ENCODE results near the gene GNL2.

GRCh38 chr1:37633040-37633937 lies 37.6 kb upstream of the GNL2 start:
- no peak for TF ChIP-seq REST (IDR thresholded peaks at IDR 0.05; ENCODE audit: insufficient read depth in 1 of 2, low read depth in 2 of 2, low read length in 2 of 2)
- TF ChIP-seq POLR2AphosphoS5 (IDR thresholded peaks at IDR 0.05; ENCODE audit: low read depth, low read length) = no peak
- TF ChIP-seq TAF1 (IDR thresholded peaks at IDR 0.05; ENCODE audit: borderline replicate concordance, insufficient read depth, low read length) = no peak
- no peak for TF ChIP-seq FOXP2 (optimal IDR thresholded peaks at IDR 0.05; ENCODE audit: borderline replicate concordance, extremely low read depth, extremely low read length, insufficient read depth)
